ENCODE results near the gene L3MBTL1.
A peak's percentile ranks its signal among the peaks of the same experiment; 100 is the strongest.

Gene L3MBTL1

DNA sequence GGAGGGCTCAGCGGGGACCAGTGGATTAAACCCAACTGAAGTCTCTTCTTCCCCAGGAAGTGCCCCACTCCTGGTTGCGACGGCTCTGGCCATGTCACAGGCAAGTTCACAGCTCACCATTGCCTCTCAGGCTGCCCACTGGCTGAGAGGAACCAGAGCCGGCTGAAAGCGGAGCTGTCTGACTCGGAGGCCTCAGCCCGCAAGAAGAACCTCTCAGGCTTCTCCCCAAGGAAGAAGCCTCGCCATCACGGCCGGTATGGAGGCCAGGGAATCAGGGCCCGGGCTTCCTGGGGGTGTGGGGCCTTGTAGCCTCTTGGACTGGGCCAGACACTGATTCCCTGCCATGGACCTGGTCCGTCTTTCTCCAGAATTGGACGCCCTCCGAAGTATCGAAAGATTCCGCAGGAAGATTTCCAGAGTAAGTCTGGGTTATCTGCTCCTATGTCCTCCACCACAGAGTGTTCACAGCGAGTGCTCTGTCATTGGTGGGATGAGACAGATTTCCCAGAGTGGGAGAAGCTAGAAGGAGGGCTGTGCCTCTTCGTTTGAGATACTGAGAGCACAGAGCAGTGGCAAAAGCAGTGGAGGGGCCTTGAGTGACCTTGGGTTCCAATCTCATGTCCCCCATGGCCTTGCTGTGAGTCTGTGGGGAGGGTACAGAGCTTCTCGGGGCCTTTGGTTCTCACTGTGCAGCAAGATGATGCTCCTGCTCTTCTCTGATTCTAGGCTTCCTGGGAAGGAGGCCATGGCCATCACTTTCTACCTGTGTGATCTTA is 28.7 kb downstream of the L3MBTL1 start:
- TF ChIP-seq, protein P1, sequence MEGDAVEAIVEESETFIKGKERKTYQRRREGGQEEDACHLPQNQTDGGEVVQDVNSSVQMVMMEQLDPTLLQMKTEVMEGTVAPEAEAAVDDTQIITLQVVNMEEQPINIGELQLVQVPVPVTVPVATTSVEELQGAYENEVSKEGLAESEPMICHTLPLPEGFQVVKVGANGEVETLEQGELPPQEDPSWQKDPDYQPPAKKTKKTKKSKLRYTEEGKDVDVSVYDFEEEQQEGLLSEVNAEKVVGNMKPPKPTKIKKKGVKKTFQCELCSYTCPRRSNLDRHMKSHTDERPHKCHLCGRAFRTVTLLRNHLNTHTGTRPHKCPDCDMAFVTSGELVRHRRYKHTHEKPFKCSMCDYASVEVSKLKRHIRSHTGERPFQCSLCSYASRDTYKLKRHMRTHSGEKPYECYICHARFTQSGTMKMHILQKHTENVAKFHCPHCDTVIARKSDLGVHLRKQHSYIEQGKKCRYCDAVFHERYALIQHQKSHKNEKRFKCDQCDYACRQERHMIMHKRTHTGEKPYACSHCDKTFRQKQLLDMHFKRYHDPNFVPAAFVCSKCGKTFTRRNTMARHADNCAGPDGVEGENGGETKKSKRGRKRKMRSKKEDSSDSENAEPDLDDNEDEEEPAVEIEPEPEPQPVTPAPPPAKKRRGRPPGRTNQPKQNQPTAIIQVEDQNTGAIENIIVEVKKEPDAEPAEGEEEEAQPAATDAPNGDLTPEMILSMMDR (IDR thresholded peaks at IDR 0.05; ENCODE audit: low read depth, low read length), result no peak
- no peak for DNase-seq (ENCODE audit: extremely low read depth, low read depth)

DNA sequence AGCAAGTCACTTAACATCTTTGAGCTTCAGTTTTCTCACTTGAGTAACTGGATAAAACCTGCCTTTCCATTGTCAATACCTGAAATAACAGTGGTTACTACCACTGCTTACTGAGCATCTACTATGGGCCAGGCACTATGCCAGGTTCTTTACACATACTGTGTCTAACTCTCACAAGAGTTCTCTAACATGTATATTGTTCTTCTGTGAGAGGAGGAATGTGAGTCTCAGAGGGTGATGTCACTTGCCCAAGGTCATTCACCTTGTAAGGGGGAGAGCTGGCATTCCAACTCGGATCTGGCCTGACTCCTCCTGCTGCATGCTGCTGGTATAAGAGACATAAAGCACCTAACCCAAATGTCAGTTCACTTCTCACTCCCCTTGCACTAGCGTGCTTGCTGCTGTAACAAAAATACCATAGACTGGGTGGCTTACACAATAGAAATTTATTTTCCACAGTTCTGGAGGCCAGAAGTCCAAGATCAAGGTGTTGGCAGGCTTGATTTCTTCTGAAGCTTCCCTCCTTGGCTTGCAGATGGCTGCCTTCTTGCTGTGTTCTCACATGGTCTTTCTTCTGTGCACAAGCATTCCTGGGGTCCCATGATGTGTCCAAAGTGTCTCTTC is 29.4 kb downstream of the L3MBTL1 start:
- DNase-seq (ENCODE audit: extremely low read depth, low read depth), result no peak
- TF ChIP-seq, protein P1 (IDR thresholded peaks at IDR 0.05; ENCODE audit: low read depth, low read length), result no peak

- peak; percentile 28 for DNase-seq (ENCODE audit: extremely low read depth, low read depth)
- TF ChIP-seq, protein P1 (IDR thresholded peaks at IDR 0.05; ENCODE audit: low read depth, low read length), result peak; percentile 98
These were observed 30.7 kb downstream of the L3MBTL1 start for GRCh38 chr20:43537921-43538877.

DNA sequence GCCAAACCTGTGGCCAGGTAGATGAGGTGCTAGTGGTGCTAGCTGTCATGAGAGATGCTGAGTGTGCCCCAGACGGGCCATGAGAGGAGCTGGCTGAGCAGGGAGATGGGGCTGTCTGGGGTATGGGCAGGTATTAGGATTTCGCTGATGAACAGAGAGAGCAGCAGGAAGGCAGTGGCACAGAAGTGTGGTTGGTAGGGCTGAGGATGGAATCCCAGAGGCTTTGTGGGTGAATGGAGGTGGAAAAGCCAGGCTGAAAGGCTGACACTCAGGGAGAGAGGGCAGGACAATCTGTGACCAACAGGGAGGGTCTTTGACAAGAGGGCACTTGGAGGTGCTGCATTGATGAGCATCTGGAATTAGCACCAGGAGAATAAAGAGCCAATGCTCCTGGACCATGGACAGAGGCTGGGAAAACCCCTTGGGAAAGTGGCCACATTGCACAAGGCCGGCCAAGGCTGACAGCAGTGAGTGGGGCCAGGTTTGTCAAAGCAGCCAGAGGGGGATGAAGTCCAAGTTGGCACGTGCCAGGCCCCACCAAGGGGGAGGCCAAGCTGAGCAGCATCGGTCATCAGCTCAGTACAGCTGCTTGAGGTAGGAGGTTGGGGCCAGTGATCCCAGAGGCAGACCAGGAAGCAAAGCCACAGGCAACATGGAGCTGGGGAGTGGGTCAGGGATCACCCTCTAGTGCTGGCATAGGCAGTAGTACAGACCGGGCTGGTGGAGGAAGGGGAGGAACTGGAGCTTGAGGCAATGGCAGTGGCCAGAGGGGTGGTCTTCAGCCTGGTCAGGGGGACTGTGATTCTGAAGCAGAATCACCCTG is 31.6 kb downstream of the L3MBTL1 start:
- DNase-seq (ENCODE audit: extremely low read depth, low read depth), result no peak
- TF ChIP-seq, protein P1 (IDR thresholded peaks at IDR 0.05; ENCODE audit: low read depth, low read length), result no peak

GRCh38 chr20:43539975-43540672 is 32.6 kb downstream of the L3MBTL1 start:
- TF ChIP-seq, protein P1 (IDR thresholded peaks at IDR 0.05; ENCODE audit: low read depth, low read length), result no peak
- DNase-seq (ENCODE audit: extremely low read depth, low read depth), result no peak

GRCh38 chr20:43540673-43541060 is 33.2 kb downstream of the L3MBTL1 start:
- TF ChIP-seq, protein P1 (IDR thresholded peaks at IDR 0.05; ENCODE audit: low read depth, low read length), result no peak
- DNase-seq (ENCODE audit: extremely low read depth, low read depth), result no peak

Measured in AG09319 (cell line).